Gastroesophageal sphincter (tissue), 3 donors: Measurements from ENCODE around the gene DDC.

Source experiments
- EP300 ChIP-seq: sonication (generic); formaldehyde crosslinking; IDR thresholded peaks from one replicate; pipeline ENCODE4 v1.6.1; 2017; ENCODE audit warnings: antibody characterized with exemption, mild to moderate bottlenecking
- POLR2A ChIP-seq, 2 donors: fragments of 450-650 bp; IDR thresholded peaks; one replicate each; pipeline ENCODE4 v1.6.1; 2017; ENCODE audit warnings: antibody characterized with exemption in 2 of 2, mild to moderate bottlenecking in 2 of 2, moderate library complexity in 1 of 2
- POLR2AphosphoS5 ChIP-seq: sonication (generic); formaldehyde crosslinking; IDR thresholded peaks from one replicate; pipeline ENCODE4 v1.6.1; 2017; ENCODE audit warnings: antibody characterized with exemption
- TF ChIP-seq, protein P1 (sequence below), 4 experiments: fragments of 200-600 bp in 2 of 4; fragments of 450-650 bp in 2 of 4; sonication (generic) in 1 of 4; IDR thresholded peaks; one replicate each; pipeline ENCODE4 v1.5.1; 2017 to 2019; ENCODE audit warnings: antibody characterized with exemption in 4 of 4, mild to moderate bottlenecking in 2 of 4, moderate library complexity in 2 of 4

DNA sequence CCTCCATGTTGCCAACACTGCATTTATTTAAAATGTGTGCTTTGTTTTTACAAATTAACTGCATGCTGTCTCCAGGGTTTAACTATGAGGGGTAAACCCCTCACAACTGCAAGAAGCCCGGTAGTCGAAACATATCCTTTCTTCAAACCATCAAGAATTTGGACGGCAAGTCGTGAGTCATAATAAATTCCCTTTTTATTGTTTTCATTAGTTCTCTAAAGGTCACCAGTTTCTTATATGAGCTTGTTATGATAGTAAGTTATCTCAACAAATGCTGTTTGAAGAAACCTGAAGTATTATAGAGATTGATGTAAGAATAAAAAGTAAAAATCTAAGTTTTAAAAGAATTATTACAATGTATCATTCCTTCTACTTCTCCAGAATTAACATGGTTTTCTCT is 102.8 kb downstream of the DDC start:
- no peak for TF ChIP-seq POLR2AphosphoS5
- TF ChIP-seq POLR2A (IDR thresholded peaks at IDR 0.05) = no peak
- TF ChIP-seq, protein P1, sequence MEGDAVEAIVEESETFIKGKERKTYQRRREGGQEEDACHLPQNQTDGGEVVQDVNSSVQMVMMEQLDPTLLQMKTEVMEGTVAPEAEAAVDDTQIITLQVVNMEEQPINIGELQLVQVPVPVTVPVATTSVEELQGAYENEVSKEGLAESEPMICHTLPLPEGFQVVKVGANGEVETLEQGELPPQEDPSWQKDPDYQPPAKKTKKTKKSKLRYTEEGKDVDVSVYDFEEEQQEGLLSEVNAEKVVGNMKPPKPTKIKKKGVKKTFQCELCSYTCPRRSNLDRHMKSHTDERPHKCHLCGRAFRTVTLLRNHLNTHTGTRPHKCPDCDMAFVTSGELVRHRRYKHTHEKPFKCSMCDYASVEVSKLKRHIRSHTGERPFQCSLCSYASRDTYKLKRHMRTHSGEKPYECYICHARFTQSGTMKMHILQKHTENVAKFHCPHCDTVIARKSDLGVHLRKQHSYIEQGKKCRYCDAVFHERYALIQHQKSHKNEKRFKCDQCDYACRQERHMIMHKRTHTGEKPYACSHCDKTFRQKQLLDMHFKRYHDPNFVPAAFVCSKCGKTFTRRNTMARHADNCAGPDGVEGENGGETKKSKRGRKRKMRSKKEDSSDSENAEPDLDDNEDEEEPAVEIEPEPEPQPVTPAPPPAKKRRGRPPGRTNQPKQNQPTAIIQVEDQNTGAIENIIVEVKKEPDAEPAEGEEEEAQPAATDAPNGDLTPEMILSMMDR (IDR thresholded peaks at IDR 0.05) = no peak
- TF ChIP-seq EP300 = no peak
